Ovary (tissue), 9 donors: Measurements from ENCODE around the gene EMC8. TPM values are rescaled to one million over a fixed set of nuclear protein-coding genes. Genes with fewer than 3 reads are reported as not detected.
"Not testable (repeated sequence)": the region's sequence is repeated elsewhere in the genome, so short reads cannot be mapped to it uniquely, and the experiment has no call there.

ENCODE experiments used
- DNase-seq, 5 donors: peaks; one replicate each; pipeline ENCODE4 v3.0.0-alpha.2; 2019 to 2020
- H3K27ac ChIP-seq, 2 donors: fragments of 200-600 bp; one replicate each; pipeline versions ENCODE4 v1.5.1 to v1.8.0; 2019 to 2022
- H3K27me3 ChIP-seq: fragments of 200-600 bp; one replicate; pipeline ENCODE4 v1.8.0; 2022
- H3K36me3 ChIP-seq: fragments of 200-600 bp; sonication (generic); one replicate; pipeline ENCODE4 v1.5.1; 2019
- H3K4me1 ChIP-seq: one replicate; pipeline ENCODE4 v1.8.1; 2013; ENCODE audit warnings: mild to moderate bottlenecking, moderate library complexity; ENCODE audit not compliant: insufficient read depth
- H3K4me3 ChIP-seq: fragments of 200-600 bp; sonication (generic); one replicate; pipeline ENCODE4 v1.5.1; 2017
- H3K9me3 ChIP-seq, 2 donors: fragments of 200-600 bp in 1 of 2; sonication (generic) in 1 of 2; one replicate each; pipeline versions ENCODE4 v1.5.1 to v1.8.1; 2013 to 2019; ENCODE audit warnings: mild to moderate bottlenecking in 1 of 2, moderate library complexity in 1 of 2
- EP300 ChIP-seq: sonication (generic); formaldehyde crosslinking; IDR thresholded peaks from one replicate; pipeline ENCODE4 v1.6.1; 2017; ENCODE audit warnings: antibody characterized with exemption
- POLR2A ChIP-seq: fragments of 450-650 bp; IDR thresholded peaks from one replicate; pipeline ENCODE4 v1.6.1; 2017; ENCODE audit warnings: antibody characterized with exemption, mild to moderate bottlenecking, moderate library complexity
- WGBS, 3 donors: extraction: QIAGEN DNeasy Blood & Tissue Kit in 1 of 3; methylation state at CpG; one replicate each; pipeline versions ENCODE4 v1.1.5 to v1.1.7; 2013 to 2017; 5-methylcytosine and 5-hydroxymethylcytosine counted together
- intact Hi-C, 4 donors: fragments of 100-400 bp; cut with DNase I; formaldehyde crosslinking; loops; one replicate each; pipeline versions ENCODE4 v1.11.0 to v1.15.1; 2022 to 2023
- polyA plus RNA-seq, 2 donors: library from polyadenylated mRNA; stranded (reverse); fragments of 200-250 nt in 1 of 2; fragments of 350-450 nt in 1 of 2; fragmentation: Illumina TruSeq in 1 of 2; extraction: RNeasy Lipid Tissue Mini Kit (QIAGEN cat#74804) in 1 of 2; gene quantifications; one replicate each; pipeline ENCODE4 v1.2.3, GENCODE V29; 2013 to 2014
- total RNA-seq, 7 donors: library from RNA; depleted of rRNA in 2 of 7; stranded (reverse); fragments of >200 nt in 2 of 7; fragmentation: NEBNext Ultra II Directional in 3 of 7; extraction: Animal tissue kit (Norgen Biotek cat#: 25700) in 3 of 7; gene quantifications; one replicate each; pipeline versions ENCODE4 v1.1.0 to v1.2.4, GENCODE V29; 2016 to 2023
- TF ChIP-seq, protein P1 (sequence below), 3 donors: fragments of 450-650 bp in 2 of 3; fragments of 200-600 bp in 1 of 3; IDR thresholded peaks; one replicate each; pipeline versions ENCODE4 v1.5.1 to v1.8.0; 2016 to 2022; ENCODE audit warnings: antibody characterized with exemption in 3 of 3, mild to moderate bottlenecking in 1 of 3
- donor health status: DM: no; HTN: no; CAD: no; lungs with moderate emphysema.
- donor health status: DM: no; HTN: no; CAD: no.
- donor health status: Bipolar disorder and iron deficiency.
- donor health status: DM: yes; HTN: yes; CAD: no.
- donor health status: DM: no; HTN: no; CAD: no.
- donor health status: DM: yes; HTN: yes; CAD: no.

EMC8 gene
- total and polyA plus RNA-seq, 9 donors, result 9.4 to 32.5 (median 20.2) TPM

GRCh38 chr16:85840395-85840794 lies 41.1 kb upstream of the EMC8 start:
- 90 to 95% (median 91%) methylated on average over 9 of the region's 9 CpGs for WGBS, 3 donors
- H3K4me1 ChIP-seq, result peaks cover 3% of the 10 kb centered on the region
- no peak for DNase-seq
- TF ChIP-seq POLR2A (no peak), EP300 (no peak)
- TF ChIP-seq, protein P1, sequence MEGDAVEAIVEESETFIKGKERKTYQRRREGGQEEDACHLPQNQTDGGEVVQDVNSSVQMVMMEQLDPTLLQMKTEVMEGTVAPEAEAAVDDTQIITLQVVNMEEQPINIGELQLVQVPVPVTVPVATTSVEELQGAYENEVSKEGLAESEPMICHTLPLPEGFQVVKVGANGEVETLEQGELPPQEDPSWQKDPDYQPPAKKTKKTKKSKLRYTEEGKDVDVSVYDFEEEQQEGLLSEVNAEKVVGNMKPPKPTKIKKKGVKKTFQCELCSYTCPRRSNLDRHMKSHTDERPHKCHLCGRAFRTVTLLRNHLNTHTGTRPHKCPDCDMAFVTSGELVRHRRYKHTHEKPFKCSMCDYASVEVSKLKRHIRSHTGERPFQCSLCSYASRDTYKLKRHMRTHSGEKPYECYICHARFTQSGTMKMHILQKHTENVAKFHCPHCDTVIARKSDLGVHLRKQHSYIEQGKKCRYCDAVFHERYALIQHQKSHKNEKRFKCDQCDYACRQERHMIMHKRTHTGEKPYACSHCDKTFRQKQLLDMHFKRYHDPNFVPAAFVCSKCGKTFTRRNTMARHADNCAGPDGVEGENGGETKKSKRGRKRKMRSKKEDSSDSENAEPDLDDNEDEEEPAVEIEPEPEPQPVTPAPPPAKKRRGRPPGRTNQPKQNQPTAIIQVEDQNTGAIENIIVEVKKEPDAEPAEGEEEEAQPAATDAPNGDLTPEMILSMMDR (IDR thresholded peaks at IDR 0.05), result no peak
- H3K9me3 ChIP-seq, result no peaks in the 10 kb centered on the region
- intact Hi-C loops, result no loop called here
- H3K27ac ChIP-seq, result no peak overlapping the region
- H3K27me3 ChIP-seq, result no peaks in the 10 kb centered on the region
- H3K36me3 ChIP-seq, result no peaks in the 10 kb centered on the region
- no peak overlapping the region for H3K4me3 ChIP-seq

DNA sequence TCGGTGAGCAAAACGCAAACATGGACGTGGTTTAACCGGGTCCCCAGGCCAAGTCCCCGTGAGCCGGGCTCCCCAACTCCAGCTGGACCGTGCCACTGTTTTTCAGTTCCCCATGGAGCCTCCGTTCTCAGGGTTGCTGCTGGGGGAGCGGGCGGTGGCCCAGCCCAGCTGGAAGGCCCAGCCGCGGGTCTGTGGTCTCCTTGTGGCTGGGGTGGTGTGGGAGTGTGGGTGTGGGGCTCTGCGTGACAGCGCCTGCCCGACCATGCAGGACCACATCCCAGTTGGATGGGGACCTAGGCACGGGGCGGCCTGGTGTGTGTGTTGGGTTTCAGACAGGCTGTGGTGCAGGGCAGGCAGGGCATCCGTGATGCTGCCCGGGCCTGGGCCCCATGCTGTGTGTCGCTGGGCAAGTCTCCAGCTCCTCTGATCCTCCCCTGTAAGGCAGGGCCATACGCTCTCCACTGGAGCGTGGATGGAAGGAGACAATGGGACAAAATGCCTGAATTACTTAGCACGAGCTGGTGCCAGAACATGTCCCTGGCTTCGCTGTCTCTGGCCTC lies 40.4 kb upstream of the EMC8 start:
- TF ChIP-seq EP300 (no peak), POLR2A (no peak)
- TF ChIP-seq, protein P1 (IDR thresholded peaks at IDR 0.05), result no peak
- 90 to 91% (median 90%) methylated on average over 24 of the region's 24 CpGs for WGBS, 3 donors
- no peak for DNase-seq
- Histone ChIP-seq H3K36me3 (no peaks in the 10 kb centered on the region), H3K9me3 (no peaks in the 10 kb centered on the region), H3K4me1 (peaks cover under 1% of the 10 kb centered on the region), H3K27me3 (no peaks in the 10 kb centered on the region), H3K4me3 (no peak overlapping the region), H3K27ac (no peak overlapping the region)
- intact Hi-C loops, result no loop called here

- WGBS, 3 donors, result 92 to 94% (median 92%) methylated on average over 21 of the region's 21 CpGs
- DNase-seq, result no peak
Measured at GRCh38 chr16:85838876-85839585, 39.7 kb upstream of the EMC8 start.

DNA sequence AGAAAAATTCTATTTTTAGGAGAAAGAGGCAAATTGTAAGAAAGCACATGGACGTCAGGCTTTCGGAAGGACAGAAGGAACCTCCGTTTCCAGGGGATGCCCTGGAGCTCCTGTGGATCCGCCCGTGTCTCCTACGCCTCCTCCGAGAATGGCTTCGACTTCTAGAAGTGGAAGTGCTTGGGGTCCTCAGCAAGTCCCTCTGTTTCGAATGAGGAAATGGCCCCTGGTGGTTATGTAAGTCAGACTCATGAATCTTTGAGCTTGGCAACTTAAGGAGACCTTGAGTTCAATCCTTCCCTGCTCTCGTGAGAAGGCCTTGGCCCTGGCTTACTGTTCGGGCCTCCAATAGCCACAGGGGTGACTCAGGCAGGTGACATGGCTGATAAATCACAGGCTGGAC lies 39.0 kb upstream of the EMC8 start:
- H3K27ac ChIP-seq, result no peak overlapping the region
- H3K27me3 ChIP-seq, result no peaks in the 10 kb centered on the region
- intact Hi-C loops, result no loop called here
- H3K4me3 ChIP-seq, result no peak overlapping the region
- WGBS, 3 donors, result 67 to 72% (median 71%) methylated on average over 11 of the region's 11 CpGs
- DNase-seq, result no peak
- no peaks in the 10 kb centered on the region for H3K36me3 ChIP-seq
- H3K4me1 ChIP-seq, result no peaks in the 10 kb centered on the region
- H3K9me3 ChIP-seq, result no peaks in the 10 kb centered on the region
- TF ChIP-seq EP300 (no peak), POLR2A (no peak)
- TF ChIP-seq, protein P1 (IDR thresholded peaks at IDR 0.05), result no peak

More at GRCh38 chr16:85838876-85839585, 39.7 kb upstream of the EMC8 start:
- Histone ChIP-seq H3K4me3 (no peak overlapping the region), H3K36me3 (no peaks in the 10 kb centered on the region), H3K27ac (no peak overlapping the region), H3K9me3 (no peaks in the 10 kb centered on the region), H3K27me3 (no peaks in the 10 kb centered on the region), H3K4me1 (no peaks in the 10 kb centered on the region)
- intact Hi-C loops, result no loop called here
- TF ChIP-seq EP300 (no peak), POLR2A (no peak)
- TF ChIP-seq, protein P1 (IDR thresholded peaks at IDR 0.05), result no peak

- H3K27ac ChIP-seq, H3K4me1 ChIP-seq, intact Hi-C loops, H3K4me3 ChIP-seq, DNase-seq, H3K36me3 ChIP-seq, H3K9me3 ChIP-seq, H3K27me3 ChIP-seq: not testable (repeated sequence)
- WGBS, 3 donors, result 79 to 84% (median 81%) methylated on average over 4 of the region's 4 CpGs
Measured at GRCh38 chr16:85837654-85838053, 38.3 kb upstream of the EMC8 start.
